Skin epidermis (tissue), 12 donors: ENCODE results near the gene TEX35.

Experiments
- H3K27ac ChIP-seq, 21 experiments: fragments of 200-600 bp; sonication (generic) in 11 of 21; one replicate each; pipeline ENCODE4 v1.5.0; 2020; ENCODE audit warnings: mild to moderate bottlenecking in 3 of 21, inconsistent platforms in 2 of 21, moderate library complexity in 2 of 21
- H3K4me3 ChIP-seq, 7 experiments: fragments of 200-600 bp; sonication (generic) in 2 of 7; one replicate each; pipeline ENCODE4 v1.5.0; 2020; ENCODE audit warnings: inconsistent platforms in 2 of 7, mild to moderate bottlenecking in 2 of 7, moderate library complexity in 1 of 7

Gene TEX35

GRCh38 chr1:178564086-178564782, 51.3 kb downstream of the TEX35 start:
- Histone ChIP-seq H3K4me3 (no peak overlapping the region), H3K27ac (no peak overlapping the region)

DNA sequence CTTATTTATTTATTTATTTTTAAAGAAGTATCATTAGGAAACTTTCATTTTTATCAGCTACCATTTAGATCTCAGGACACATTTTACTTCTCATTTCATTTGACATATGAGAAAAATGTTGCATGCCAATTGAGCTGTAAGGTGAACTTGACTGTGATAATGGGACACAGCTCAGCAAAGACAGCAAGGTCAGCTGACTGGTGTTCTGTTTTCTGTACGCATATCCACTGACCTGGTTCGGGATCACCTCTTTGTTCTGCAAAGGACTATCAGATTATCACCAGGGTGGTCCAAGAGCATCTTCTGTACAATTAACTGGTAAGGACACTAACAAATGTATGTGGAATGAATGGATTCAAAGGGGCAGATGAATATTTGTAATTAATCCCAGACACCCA, 51.9 kb downstream of the TEX35 start:
- Histone ChIP-seq H3K27ac (no peak overlapping the region), H3K4me3 (no peak overlapping the region)

DNA sequence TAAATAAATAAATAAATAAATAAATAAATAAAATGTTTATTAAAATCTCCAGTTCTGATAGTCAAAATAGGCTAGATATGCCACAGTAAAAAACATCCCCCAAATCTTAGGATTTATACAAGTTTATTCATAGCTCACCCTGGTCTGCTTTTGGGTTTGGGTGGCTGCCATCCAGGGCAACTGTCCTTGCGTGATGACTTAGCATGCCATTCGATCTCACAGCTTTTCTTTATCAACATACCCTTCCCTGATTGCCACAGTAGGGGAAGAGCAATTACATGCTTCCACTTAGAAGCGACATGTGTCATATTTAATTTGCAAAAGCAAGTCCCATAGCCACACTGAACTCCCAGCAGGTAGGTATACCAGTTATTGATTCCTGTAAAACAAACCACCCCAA, 52.7 kb downstream of the TEX35 start:
- Histone ChIP-seq H3K27ac (no peak overlapping the region), H3K4me3 (no peak overlapping the region)

DNA sequence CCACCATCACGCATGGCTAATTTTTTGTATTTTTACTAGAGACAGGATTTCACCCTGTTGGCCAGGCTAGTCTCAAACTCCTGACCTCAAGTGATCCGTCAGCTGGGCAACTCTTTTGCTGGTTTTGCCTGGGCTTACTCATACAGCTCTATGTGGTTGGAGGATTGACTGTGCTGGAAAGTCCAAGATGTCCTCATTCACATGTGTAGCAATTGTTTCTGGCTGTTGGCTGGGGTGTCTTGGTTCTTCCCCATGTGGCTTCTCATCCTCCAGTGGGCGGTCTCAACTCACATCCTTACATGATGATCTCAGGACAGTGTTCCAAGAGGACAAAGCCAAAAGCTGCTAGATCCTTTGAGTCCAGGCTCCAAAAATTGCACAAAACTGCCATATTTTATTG, 53.3 kb downstream of the TEX35 start:
- H3K4me3 ChIP-seq, result no peak overlapping the region
- no peak overlapping the region for H3K27ac ChIP-seq

GRCh38 chr1:178571807-178572206, 58.9 kb downstream of the TEX35 start:
- Histone ChIP-seq H3K27ac (no peak overlapping the region), H3K4me3 (no peak overlapping the region)
